Retina (tissue), 1 donor: ENCODE data around the gene FAM53B.

ENCODE experiments used
- DNase-seq: peaks from one replicate; pipeline ENCODE4 v3.0.0-alpha.2; 2016

FAM53B gene

GRCh38 chr10:124644236-124644635 is 99.9 kb downstream of the FAM53B start:
- DNase-seq, result no peak

- DNase-seq, result peak; percentile 86
Measured at GRCh38 chr10:124643330-124644009, 100.7 kb downstream of the FAM53B start.

GRCh38 chr10:124642088-124642710 is 102.0 kb downstream of the FAM53B start:
- peak; percentile 50 for DNase-seq

GRCh38 chr10:124641282-124642087 is 102.7 kb downstream of the FAM53B start:
- no peak for DNase-seq

GRCh38 chr10:124640538-124641231 is 103.5 kb downstream of the FAM53B start:
- no peak for DNase-seq

GRCh38 chr10:124640056-124640455 is 104.1 kb downstream of the FAM53B start:
- DNase-seq, result no peak

- no peak for DNase-seq
Measured at GRCh38 chr10:124639646-124640045, 104.5 kb downstream of the FAM53B start.

- DNase-seq, result no peak
Measured at GRCh38 chr10:124639206-124639605, 105.0 kb downstream of the FAM53B start.

GRCh38 chr10:124637746-124638145 is 106.4 kb downstream of the FAM53B start:
- no peak for DNase-seq

GRCh38 chr10:124637091-124637700 is 107.0 kb downstream of the FAM53B start:
- no peak for DNase-seq

GRCh38 chr10:124636271-124636995 is 107.7 kb downstream of the FAM53B start:
- no peak for DNase-seq

- DNase-seq, result no peak
Measured at GRCh38 chr10:124632566-124632965, 111.6 kb downstream of the FAM53B start.

GRCh38 chr10:124632064-124632531 is 112.1 kb downstream of the FAM53B start:
- DNase-seq, result no peak

- no peak for DNase-seq
Measured at GRCh38 chr10:124630551-124630950, 113.6 kb downstream of the FAM53B start.

GRCh38 chr10:124629842-124630241 is 114.3 kb downstream of the FAM53B start:
- DNase-seq, result no peak

- DNase-seq, result no peak
Measured at GRCh38 chr10:124629415-124629814, 114.8 kb downstream of the FAM53B start.

GRCh38 chr10:124628676-124629021 is 115.5 kb downstream of the FAM53B start:
- no peak for DNase-seq

- no peak for DNase-seq
Measured at GRCh38 chr10:124627866-124628675, 116.1 kb downstream of the FAM53B start.

GRCh38 chr10:124626759-124627380 is 117.3 kb downstream of the FAM53B start:
- no peak for DNase-seq

GRCh38 chr10:124625831-124626238 is 118.3 kb downstream of the FAM53B start:
- no peak for DNase-seq

- DNase-seq, result no peak
Measured at GRCh38 chr10:124624895-124625294, 119.3 kb downstream of the FAM53B start.
